ENCODE data around the gene CAMSAP1.
"Not testable (repeated sequence)": the region's sequence is repeated elsewhere in the genome, so short reads cannot be mapped to it uniquely, and the experiment has no call there.

Gene CAMSAP1

DNA sequence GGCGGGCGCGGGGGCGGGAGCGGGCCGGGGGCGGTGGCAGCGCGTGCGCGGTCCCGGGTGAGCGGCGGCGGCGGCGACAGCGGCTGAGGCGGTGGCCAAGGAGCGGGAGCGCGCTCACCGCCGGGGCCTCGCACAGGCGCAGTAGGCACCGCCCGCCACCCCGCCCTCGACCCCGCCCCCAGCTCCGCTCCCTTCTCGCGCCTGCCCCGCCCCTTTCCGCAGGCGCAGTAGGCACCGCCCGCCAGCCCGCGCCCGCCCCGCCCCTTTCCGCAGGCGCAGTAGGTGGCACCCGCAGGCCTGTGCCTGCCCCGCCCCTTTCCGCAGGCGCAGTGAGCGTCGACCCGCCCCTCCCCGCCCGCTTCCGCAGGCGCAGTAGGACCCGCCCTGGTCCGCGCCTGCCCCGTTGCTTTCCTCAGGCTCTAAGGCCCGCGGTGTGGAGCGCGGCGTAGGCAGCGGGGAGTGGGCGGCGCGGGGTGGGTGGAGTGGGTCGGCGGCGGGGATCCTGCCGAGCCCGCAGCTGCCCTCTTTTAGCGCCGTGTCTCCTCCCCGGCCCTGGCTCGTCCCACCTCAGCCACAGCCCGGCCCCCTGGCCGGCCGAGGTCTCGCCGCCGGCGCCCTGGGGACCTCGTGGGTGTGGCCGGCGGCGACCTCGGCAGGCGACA, at the start of gene CAMSAP1:
TSS of gene CAMSAP1 (minus strand) at position 116 of the 662 bp plus-strand sequence. CDS start 387 bp downstream, outside the sequence.
- Histone ChIP-seq H3K27me3 (ENCODE audit: low read depth) (no peaks in the 10 kb centered on the region), H3K4me1 (peaks cover 16% of the 10 kb centered on the region), H3K4me3 (peak within 1 kb of the TSS; percentile 53), H3K36me3 (replicated peaks) (peaks cover 31% of the 10 kb centered on the region), H3K9me3 (peaks cover 7% of the 10 kb centered on the region; the same call in 1 of the 2 replicates)
- in situ Hi-C loops (cut with MboI; ENCODE audit: low sequenced_read_pairs): no loop called here
- peak; percentile 91 to 94 for DNase-seq (ENCODE audit: low spot score in 2 of 2)

GRCh38 chr9:135956802-135957174, 49.4 kb upstream of the CAMSAP1 start:
- Histone ChIP-seq H3K4me3 (no peak overlapping the region), H3K27me3 (ENCODE audit: low read depth) (no peaks in the 10 kb centered on the region), H3K9me3 (no peaks in the 10 kb centered on the region), H3K36me3 (replicated peaks) (peaks cover 28% of the 10 kb centered on the region), H3K4me1 (peaks cover 4% of the 10 kb centered on the region; the same call in 1 of the 2 replicates)
- DNase-seq (ENCODE audit: low spot score in 2 of 2): no peak
- in situ Hi-C loops (cut with MboI; ENCODE audit: low sequenced_read_pairs): no loop called here

- in situ Hi-C loops (cut with MboI; ENCODE audit: low sequenced_read_pairs): no loop called here
These were observed 48.8 kb upstream of the CAMSAP1 start for GRCh38 chr9:135955934-135956801.

GRCh38 chr9:135952664-135953206, 45.4 kb upstream of the CAMSAP1 start:
- Histone ChIP-seq H3K4me1 (no peaks in the 10 kb centered on the region), H3K27me3 (ENCODE audit: low read depth) (no peaks in the 10 kb centered on the region), H3K9me3 (no peaks in the 10 kb centered on the region), H3K36me3 (replicated peaks) (peaks cover 38% of the 10 kb centered on the region), H3K4me3 (no peak overlapping the region)
- in situ Hi-C loops (cut with MboI; ENCODE audit: low sequenced_read_pairs): no loop called here
- DNase-seq (ENCODE audit: low spot score in 2 of 2): no peak

More at GRCh38 chr9:135955934-135956801, 48.8 kb upstream of the CAMSAP1 start:
- no peak overlapping the region for H3K4me3 ChIP-seq
- DNase-seq (ENCODE audit: low spot score in 2 of 2): no peak
- H3K27me3 ChIP-seq (ENCODE audit: low read depth): no peaks in the 10 kb centered on the region
- no peaks in the 10 kb centered on the region for H3K9me3 ChIP-seq
- no peaks in the 10 kb centered on the region for H3K4me1 ChIP-seq
- peaks cover 28% of the 10 kb centered on the region for H3K36me3 ChIP-seq (replicated peaks)

DNA sequence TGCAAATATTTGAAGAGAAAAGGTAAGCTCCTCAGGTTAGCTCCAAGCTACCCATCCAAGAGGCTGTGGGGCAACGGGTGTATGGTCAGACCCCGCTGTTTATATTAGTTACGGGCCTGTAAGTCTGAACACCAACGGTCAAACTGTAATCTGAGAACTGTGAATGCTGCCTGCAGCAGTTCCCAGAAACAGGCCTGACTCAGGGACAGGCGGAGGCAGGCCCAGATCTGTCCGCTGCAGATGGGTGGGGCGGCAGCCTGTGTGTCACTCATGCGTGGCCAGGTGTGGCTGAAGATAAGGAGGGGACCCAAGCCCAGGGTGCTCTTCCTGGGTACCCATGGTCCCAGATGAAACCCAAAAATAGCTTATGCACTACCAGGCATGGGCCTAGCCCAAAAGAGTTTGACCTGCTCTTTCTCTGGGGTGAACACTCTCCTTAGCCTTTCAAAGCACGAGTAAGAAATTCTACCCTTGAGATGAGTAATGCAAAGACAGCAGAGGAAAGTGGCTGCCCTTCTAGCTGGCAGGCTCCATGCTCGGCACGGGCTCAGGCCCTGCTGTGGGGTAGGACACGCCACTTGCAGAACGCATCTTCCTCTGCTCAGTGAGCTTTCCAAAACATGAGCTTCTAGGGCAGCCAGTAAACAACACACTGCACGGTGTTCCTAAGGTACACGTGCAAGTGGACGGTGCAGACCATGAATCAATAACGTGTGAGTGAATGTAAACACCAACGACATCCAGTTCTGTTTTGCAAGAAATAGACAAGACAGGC, 44.7 kb upstream of the CAMSAP1 start:
- no peak for DNase-seq (ENCODE audit: low spot score in 2 of 2)
- Histone ChIP-seq H3K9me3 (no peaks in the 10 kb centered on the region), H3K36me3 (replicated peaks) (peaks cover 43% of the 10 kb centered on the region), H3K4me3 (no peak overlapping the region), H3K4me1 (no peaks in the 10 kb centered on the region), H3K27me3 (ENCODE audit: low read depth) (no peaks in the 10 kb centered on the region)
- in situ Hi-C loops (cut with MboI; ENCODE audit: low sequenced_read_pairs): no loop called here

DNA sequence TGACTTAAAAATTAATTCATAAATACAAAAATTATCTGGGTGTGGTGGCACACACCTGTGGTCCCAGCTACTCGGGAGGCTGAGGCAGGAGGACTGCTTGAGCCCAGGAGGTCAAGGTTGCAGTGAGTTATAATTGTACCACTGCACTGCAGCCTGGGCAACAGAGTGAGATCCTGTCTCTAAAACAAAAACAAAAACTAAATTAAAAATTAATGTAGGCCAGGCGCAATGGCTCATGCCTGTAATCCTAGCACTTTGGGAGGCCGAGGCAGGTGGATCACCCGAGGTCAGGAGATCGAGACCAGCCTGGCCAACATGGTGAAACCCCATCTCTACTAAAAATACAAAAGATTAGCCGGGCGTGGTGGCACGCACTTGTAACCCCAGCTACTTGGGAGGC, 44.0 kb upstream of the CAMSAP1 start:
- H3K9me3 ChIP-seq; H3K4me1 ChIP-seq; DNase-seq (ENCODE audit: low spot score in 2 of 2); H3K4me3 ChIP-seq; H3K27me3 ChIP-seq (ENCODE audit: low read depth); in situ Hi-C loops (cut with MboI; ENCODE audit: low sequenced_read_pairs): not testable (repeated sequence)
- peaks cover 49% of the 10 kb centered on the region for H3K36me3 ChIP-seq (replicated peaks)

DNA sequence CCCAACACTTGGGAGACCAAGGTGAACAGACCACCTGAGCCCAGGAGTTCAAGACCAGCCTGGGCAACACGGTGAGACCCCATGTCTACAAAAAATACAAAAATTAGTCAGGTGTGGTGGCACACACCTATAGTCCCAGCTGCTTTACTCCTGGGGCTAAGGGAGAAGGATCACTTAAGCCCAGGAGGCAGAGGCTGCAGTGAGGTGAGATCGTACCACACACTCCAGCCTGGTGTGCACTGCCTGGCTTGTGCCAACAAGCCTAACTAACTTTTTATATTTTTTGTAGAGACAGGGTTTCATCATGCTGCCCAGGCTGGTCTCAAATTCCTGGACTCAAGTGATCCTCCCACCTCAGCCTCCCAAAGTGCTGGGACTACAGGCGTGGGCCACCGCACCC, 43.5 kb upstream of the CAMSAP1 start:
- H3K36me3 ChIP-seq (replicated peaks): peaks cover 54% of the 10 kb centered on the region
- in situ Hi-C loops (cut with MboI; ENCODE audit: low sequenced_read_pairs); H3K4me1 ChIP-seq; H3K4me3 ChIP-seq; DNase-seq (ENCODE audit: low spot score in 2 of 2); H3K27me3 ChIP-seq (ENCODE audit: low read depth); H3K9me3 ChIP-seq: not testable (repeated sequence)

- H3K36me3 ChIP-seq (replicated peaks): peaks cover 60% of the 10 kb centered on the region
- in situ Hi-C loops (cut with MboI; ENCODE audit: low sequenced_read_pairs): no loop called here
- H3K4me1 ChIP-seq: no peaks in the 10 kb centered on the region
- no peak overlapping the region for H3K4me3 ChIP-seq
- H3K9me3 ChIP-seq: no peaks in the 10 kb centered on the region
- no peaks in the 10 kb centered on the region for H3K27me3 ChIP-seq (ENCODE audit: low read depth)
- no peak for DNase-seq (ENCODE audit: low spot score in 2 of 2)
These were observed 42.9 kb upstream of the CAMSAP1 start for GRCh38 chr9:135950135-135950682.

- Histone ChIP-seq H3K27me3 (ENCODE audit: low read depth) (no peaks in the 10 kb centered on the region), H3K4me3 (no peak overlapping the region), H3K4me1 (no peaks in the 10 kb centered on the region), H3K9me3 (no peaks in the 10 kb centered on the region), H3K36me3 (replicated peaks) (peaks cover 61% of the 10 kb centered on the region)
- no peak for DNase-seq (ENCODE audit: low spot score in 2 of 2)
- in situ Hi-C loops (cut with MboI; ENCODE audit: low sequenced_read_pairs): no loop called here
These were observed 42.3 kb upstream of the CAMSAP1 start for GRCh38 chr9:135949501-135950134.

GRCh38 chr9:135948968-135949367, 41.6 kb upstream of the CAMSAP1 start:
- H3K36me3 ChIP-seq (replicated peaks): peaks cover 64% of the 10 kb centered on the region
- H3K27me3 ChIP-seq (ENCODE audit: low read depth): no peaks in the 10 kb centered on the region
- in situ Hi-C loops (cut with MboI; ENCODE audit: low sequenced_read_pairs): no loop called here
- DNase-seq (ENCODE audit: low spot score in 2 of 2): no peak
- no peak overlapping the region for H3K4me3 ChIP-seq
- H3K9me3 ChIP-seq: no peaks in the 10 kb centered on the region
- H3K4me1 ChIP-seq: no peaks in the 10 kb centered on the region

- Histone ChIP-seq H3K36me3 (replicated peaks) (peaks cover 66% of the 10 kb centered on the region), H3K9me3 (no peaks in the 10 kb centered on the region), H3K4me1 (no peaks in the 10 kb centered on the region), H3K27me3 (ENCODE audit: low read depth) (no peaks in the 10 kb centered on the region), H3K4me3 (no peak overlapping the region)
- in situ Hi-C loops (cut with MboI; ENCODE audit: low sequenced_read_pairs): no loop called here
- no peak for DNase-seq (ENCODE audit: low spot score in 2 of 2)
These were observed 41.1 kb upstream of the CAMSAP1 start for GRCh38 chr9:135948446-135948845.

DNA sequence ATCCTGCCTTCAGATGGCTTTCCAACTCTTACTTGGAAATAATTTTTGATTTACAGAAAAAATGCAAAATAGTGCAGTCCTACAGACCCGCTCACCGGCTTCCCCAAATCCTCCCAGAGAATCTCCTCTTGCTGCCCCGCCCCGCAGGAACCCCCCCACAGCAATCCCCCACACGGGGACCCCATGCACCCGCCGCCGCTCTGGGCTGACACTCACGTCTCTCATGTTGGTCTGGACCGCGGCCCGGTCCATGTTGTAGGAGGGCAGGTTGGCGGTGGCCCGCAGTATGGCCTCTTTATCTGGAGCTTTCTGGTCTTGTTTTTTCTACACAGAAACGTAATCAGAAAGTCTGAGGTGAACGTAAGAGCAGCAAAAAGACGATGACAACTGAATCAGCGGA, 40.2 kb upstream of the CAMSAP1 start:
- H3K9me3 ChIP-seq: no peaks in the 10 kb centered on the region
- in situ Hi-C loops (cut with MboI; ENCODE audit: low sequenced_read_pairs): no loop called here
- no peak overlapping the region for H3K4me3 ChIP-seq
- no peaks in the 10 kb centered on the region for H3K4me1 ChIP-seq
- H3K27me3 ChIP-seq (ENCODE audit: low read depth): no peaks in the 10 kb centered on the region
- H3K36me3 ChIP-seq (replicated peaks): peaks cover 64% of the 10 kb centered on the region
- DNase-seq (ENCODE audit: low spot score in 2 of 2): no peak

DNA sequence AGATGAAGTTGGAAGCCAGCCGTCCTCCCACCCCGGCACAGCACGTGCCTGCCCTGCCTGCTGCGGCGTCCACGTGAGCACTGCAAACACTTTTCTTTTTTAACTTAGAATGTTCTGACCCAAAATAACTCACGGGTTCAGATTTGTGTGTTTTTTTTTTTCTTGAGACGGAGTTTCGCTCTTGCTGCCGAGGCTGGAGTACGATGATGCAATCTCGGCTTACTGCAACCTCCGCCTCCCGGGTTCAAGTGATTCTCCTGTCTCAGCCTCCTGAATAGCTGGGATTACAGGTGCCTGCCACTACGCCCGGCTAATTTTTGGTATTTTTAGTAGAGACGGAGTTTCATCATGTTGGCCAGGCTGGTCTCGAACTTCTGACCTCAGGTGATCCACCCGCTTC, 39.8 kb upstream of the CAMSAP1 start:
- H3K4me3 ChIP-seq; H3K9me3 ChIP-seq; in situ Hi-C loops (cut with MboI; ENCODE audit: low sequenced_read_pairs); DNase-seq (ENCODE audit: low spot score in 2 of 2); H3K4me1 ChIP-seq; H3K27me3 ChIP-seq (ENCODE audit: low read depth): not testable (repeated sequence)
- peaks cover 62% of the 10 kb centered on the region for H3K36me3 ChIP-seq (replicated peaks)

Measured in HAP-1 (cell line).